GM12878 (cell line): Measurements from ENCODE around the gene ST3GAL5.

ENCODE experiments used
- CHD2 ChIP-seq: IDR thresholded peaks from 2 replicates; pipeline ENCODE4 v1.6.1; 2011; ENCODE audit warnings: low read depth, low read length, improper control_type of control experiment, borderline replicate concordance
- JUNB ChIP-seq: IDR thresholded peaks from 2 replicates; pipeline ENCODE4 v1.6.1; 2016; ENCODE audit warnings: antibody characterized with exemption, mild to moderate bottlenecking
- JUND ChIP-seq: IDR thresholded peaks from 2 replicates; pipeline ENCODE4 v1.6.1; 2012; ENCODE audit warnings: low read depth, mild to moderate bottlenecking, low read length, improper control_type of control experiment, moderate library complexity
- RCOR1 ChIP-seq: conservative IDR thresholded peaks from 2 replicates; pipeline ENCODE4 v1.6.1; 2012; ENCODE audit warnings: low read depth, low read length, improper control_type of control experiment
- SIX5 ChIP-seq: IDR thresholded peaks from 2 replicates; pipeline ENCODE4 v1.6.1; 2011; ENCODE audit warnings: mild to moderate bottlenecking, low read depth, low read length, moderate library complexity; ENCODE audit not compliant: severe bottlenecking
- SP1 ChIP-seq: IDR thresholded peaks from one replicate; pipeline ENCODE4 v1.6.1; 2011; ENCODE audit warnings: low read depth, low read length
- SUZ12 ChIP-seq: fragments of 200-600 bp; sonication (generic); IDR thresholded peaks from one replicate; pipeline ENCODE4 v1.6.1; 2018; ENCODE audit warnings: antibody characterized with exemption, mild to moderate bottlenecking; ENCODE audit not compliant: unreplicated experiment
- TCF7 ChIP-seq: IDR thresholded peaks from 2 replicates; pipeline ENCODE4 v1.6.1; 2014; ENCODE audit warnings: antibody characterized with exemption, borderline replicate concordance
- TF ChIP-seq, protein P1 (sequence below): IDR thresholded peaks from 2 replicates; pipeline ENCODE4 v1.6.1; 2011; ENCODE audit warnings: borderline replicate concordance, low read depth, mild to moderate bottlenecking, moderate library complexity, low read length; ENCODE audit not compliant: insufficient read depth, poor library complexity, severe bottlenecking
- TF ChIP-seq, protein P2 (sequence below): fragments of 450-650 bp; IDR thresholded peaks from 2 replicates; pipeline ENCODE4 v1.6.1; 2017; ENCODE audit warnings: antibody characterized with exemption, mild to moderate bottlenecking, moderate library complexity
- TF ChIP-seq, protein P3 (sequence below), 3 experiments: IDR thresholded peaks in 2 of 3; conservative IDR thresholded peaks in 1 of 3; 2 replicates each; pipeline ENCODE4 v1.5.1; 2011; ENCODE audit warnings: low read depth in 3 of 3, low read length in 3 of 3, mild to moderate bottlenecking in 3 of 3, control low read depth in 2 of 3, moderate library complexity in 2 of 3, inconsistent platforms in 1 of 3, mixed read lengths in 1 of 3; ENCODE audit not compliant: control insufficient read depth in 2 of 3, insufficient read depth in 1 of 3; ENCODE audit errors: extremely low read depth in 1 of 3

DNA sequence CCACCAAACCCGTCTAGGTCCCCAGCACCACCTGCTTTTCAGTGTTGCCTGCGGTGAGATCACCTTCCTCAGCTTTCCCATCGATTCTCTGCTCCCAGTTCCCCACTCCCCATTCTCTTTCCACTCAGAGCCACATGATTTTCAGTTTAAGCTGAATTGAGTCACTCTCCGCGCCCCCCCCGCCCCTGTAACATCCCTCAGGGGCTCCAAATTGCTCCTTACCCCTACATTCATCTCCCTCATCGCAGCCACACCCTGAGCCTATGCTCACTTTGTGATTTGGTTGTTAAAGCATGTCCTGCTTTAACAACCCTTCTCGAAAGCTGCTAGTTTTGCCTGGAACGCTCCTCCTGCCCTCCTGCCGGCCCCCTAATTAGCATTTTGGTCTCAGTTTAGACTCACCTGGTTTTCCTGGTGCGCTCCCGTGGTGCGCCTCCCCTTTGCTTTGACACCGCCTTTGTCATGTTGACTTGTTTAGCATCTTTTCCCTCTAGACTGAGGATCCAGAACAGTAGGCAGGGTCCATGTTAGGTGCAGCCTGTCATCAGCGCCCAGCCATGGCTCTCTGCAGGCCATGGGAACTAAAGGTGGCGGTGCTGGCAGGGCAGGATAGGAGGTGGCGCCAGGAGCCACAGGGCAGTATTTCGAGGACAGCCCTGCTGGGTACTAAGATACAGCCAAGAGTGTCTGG lies 60.8 kb downstream of the ST3GAL5 start:
- TF ChIP-seq, protein P1, sequence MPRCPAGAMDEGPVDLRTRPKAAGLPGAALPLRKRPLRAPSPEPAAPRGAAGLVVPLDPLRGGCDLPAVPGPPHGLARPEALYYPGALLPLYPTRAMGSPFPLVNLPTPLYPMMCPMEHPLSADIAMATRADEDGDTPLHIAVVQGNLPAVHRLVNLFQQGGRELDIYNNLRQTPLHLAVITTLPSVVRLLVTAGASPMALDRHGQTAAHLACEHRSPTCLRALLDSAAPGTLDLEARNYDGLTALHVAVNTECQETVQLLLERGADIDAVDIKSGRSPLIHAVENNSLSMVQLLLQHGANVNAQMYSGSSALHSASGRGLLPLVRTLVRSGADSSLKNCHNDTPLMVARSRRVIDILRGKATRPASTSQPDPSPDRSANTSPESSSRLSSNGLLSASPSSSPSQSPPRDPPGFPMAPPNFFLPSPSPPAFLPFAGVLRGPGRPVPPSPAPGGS = no peak
- no peak for TF ChIP-seq JUND
- TF ChIP-seq, protein P2, sequence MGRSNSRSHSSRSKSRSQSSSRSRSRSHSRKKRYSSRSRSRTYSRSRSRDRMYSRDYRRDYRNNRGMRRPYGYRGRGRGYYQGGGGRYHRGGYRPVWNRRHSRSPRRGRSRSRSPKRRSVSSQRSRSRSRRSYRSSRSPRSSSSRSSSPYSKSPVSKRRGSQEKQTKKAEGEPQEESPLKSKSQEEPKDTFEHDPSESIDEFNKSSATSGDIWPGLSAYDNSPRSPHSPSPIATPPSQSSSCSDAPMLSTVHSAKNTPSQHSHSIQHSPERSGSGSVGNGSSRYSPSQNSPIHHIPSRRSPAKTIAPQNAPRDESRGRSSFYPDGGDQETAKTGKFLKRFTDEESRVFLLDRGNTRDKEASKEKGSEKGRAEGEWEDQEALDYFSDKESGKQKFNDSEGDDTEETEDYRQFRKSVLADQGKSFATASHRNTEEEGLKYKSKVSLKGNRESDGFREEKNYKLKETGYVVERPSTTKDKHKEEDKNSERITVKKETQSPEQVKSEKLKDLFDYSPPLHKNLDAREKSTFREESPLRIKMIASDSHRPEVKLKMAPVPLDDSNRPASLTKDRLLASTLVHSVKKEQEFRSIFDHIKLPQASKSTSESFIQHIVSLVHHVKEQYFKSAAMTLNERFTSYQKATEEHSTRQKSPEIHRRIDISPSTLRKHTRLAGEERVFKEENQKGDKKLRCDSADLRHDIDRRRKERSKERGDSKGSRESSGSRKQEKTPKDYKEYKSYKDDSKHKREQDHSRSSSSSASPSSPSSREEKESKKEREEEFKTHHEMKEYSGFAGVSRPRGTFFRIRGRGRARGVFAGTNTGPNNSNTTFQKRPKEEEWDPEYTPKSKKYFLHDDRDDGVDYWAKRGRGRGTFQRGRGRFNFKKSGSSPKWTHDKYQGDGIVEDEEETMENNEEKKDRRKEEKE = no peak
- TF ChIP-seq TCF7 = no peak
- no peak for TF ChIP-seq RCOR1
- no peak for TF ChIP-seq SP1
- TF ChIP-seq, protein P3, sequence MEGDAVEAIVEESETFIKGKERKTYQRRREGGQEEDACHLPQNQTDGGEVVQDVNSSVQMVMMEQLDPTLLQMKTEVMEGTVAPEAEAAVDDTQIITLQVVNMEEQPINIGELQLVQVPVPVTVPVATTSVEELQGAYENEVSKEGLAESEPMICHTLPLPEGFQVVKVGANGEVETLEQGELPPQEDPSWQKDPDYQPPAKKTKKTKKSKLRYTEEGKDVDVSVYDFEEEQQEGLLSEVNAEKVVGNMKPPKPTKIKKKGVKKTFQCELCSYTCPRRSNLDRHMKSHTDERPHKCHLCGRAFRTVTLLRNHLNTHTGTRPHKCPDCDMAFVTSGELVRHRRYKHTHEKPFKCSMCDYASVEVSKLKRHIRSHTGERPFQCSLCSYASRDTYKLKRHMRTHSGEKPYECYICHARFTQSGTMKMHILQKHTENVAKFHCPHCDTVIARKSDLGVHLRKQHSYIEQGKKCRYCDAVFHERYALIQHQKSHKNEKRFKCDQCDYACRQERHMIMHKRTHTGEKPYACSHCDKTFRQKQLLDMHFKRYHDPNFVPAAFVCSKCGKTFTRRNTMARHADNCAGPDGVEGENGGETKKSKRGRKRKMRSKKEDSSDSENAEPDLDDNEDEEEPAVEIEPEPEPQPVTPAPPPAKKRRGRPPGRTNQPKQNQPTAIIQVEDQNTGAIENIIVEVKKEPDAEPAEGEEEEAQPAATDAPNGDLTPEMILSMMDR (IDR thresholded peaks at IDR 0.05 in 2 of 3, conservative IDR thresholded peaks at IDR 0.05 in 1 of 3; ENCODE audit: control insufficient read depth in 2 of 3, extremely low read depth in 1 of 3, insufficient read depth in 1 of 3, low read depth in 3 of 3, low read length in 3 of 3) = no peak
- no peak for TF ChIP-seq SIX5
- TF ChIP-seq JUNB = no peak
- TF ChIP-seq SUZ12 = no peak
- no peak for TF ChIP-seq CHD2
